HG03159 (cell line): Measurements from ENCODE around the gene ATXN1.
A peak's percentile ranks its signal among the peaks of the same experiment; 100 is the strongest.
"Not testable (repeated sequence)": the region's sequence is repeated elsewhere in the genome, so short reads cannot be mapped to it uniquely, and the experiment has no call there.

Experiments used
- ATAC-seq: cut with Tn5 transposase; IDR thresholded peaks from one replicate; pipeline ENCODE4 v1.9.1; 2021; ENCODE audit warnings: mild to moderate bottlenecking, moderate library complexity; ENCODE audit not compliant: unreplicated experiment

Gene ATXN1

GRCh38 chr6:16656451-16656850 lies 104.8 kb downstream of the ATXN1 start:
- ATAC-seq, result no peak

DNA sequence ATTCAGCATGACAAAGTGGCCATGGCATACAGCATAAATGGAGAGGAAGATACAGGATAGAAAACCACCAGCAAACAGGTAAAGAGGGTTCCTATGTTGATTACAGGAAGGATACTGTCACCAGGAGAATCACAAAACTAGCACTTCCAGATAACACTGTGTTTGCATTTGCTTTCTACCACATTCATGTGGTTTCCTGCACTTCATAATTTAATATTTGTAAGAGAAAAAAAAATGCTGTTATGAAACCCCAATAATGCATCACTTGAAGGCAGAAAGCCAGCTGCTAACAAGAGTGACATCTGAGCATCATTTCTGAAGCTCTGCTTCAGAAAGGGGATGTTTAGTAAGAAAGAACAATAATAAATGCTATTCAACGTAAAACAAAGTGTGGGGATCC lies 106.6 kb downstream of the ATXN1 start:
- no peak for ATAC-seq

DNA sequence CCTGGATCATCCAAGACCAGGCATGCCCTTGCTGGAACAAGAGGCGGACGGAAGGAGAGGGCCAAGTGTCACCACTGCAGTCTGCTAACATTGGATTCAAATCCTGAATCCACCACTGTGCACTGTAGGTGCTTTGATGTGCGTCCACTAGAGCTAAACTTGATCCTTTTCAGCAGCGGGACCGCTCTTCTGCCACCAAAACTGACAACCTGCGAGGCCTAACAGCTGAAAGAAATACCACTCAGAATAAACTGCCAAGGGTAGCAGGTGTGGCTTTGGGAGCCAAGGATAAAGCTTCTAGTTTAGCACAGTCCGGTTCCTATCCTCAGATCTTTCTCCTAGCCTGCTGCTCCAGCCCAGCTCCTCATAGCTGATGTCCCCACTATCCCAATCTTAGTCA lies 108.0 kb downstream of the ATXN1 start:
- no peak for ATAC-seq

DNA sequence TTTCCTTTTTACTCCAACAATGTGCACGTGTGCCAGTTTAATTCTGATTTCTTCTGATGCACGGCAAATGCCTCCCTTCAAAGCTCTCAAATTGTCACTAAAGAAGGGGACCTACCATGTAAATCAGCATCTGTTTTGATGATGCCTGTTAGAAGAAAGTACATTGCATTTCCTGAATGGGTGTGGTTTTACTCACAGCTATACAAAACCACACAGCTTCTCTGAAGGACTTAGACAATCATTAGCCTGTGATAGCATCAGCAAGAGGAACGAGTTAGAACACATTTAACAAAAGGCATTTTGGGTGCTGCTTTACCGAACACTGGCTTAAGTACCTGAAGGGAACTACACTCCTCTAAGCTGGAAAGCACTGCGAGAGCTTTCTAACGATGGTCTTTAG lies 109.4 kb downstream of the ATXN1 start:
- ATAC-seq, result peak; percentile 95

GRCh38 chr6:16649890-16650289 lies 111.4 kb downstream of the ATXN1 start:
- no peak for ATAC-seq

DNA sequence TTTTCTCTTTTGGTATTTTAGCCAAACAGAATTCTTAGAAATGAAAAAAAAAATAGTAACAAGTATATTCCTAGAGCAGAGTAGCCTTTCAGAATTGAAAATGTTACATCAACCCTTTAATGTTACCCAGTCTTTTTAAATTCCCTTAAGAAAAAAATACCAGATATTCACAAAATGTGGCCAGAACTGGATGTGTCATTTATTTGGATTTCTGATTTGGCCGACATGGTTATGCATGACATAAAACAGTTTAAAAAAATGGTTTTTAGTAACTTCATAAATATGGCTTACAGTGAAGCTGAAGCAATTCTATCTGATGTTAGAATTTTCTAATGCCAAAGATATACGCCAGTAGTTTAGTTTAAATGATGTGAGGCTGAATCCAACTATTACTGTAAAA lies 112.0 kb downstream of the ATXN1 start:
- no peak for ATAC-seq

GRCh38 chr6:16648003-16648402 lies 113.3 kb downstream of the ATXN1 start:
- ATAC-seq, result no peak

DNA sequence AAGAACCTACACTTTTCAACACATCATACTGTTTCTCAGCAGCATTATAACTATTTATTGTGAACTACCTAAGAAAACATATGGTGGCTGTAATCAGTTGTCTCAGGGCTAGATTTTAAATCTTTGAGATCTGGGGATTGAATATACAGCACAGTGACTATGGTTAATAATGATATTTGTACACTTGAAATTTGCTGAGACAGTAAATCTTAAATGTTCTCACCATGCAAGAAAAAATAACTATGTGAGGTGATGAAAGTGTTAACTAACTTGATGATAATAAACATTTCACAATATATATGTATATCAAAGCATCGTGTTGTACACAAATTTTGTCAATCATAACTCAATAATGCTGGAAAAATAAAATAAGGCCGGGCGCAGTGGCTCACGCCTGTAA lies 113.8 kb downstream of the ATXN1 start:
- ATAC-seq, result no peak

GRCh38 chr6:16644540-16645250 lies 116.6 kb downstream of the ATXN1 start:
- ATAC-seq, result no peak

DNA sequence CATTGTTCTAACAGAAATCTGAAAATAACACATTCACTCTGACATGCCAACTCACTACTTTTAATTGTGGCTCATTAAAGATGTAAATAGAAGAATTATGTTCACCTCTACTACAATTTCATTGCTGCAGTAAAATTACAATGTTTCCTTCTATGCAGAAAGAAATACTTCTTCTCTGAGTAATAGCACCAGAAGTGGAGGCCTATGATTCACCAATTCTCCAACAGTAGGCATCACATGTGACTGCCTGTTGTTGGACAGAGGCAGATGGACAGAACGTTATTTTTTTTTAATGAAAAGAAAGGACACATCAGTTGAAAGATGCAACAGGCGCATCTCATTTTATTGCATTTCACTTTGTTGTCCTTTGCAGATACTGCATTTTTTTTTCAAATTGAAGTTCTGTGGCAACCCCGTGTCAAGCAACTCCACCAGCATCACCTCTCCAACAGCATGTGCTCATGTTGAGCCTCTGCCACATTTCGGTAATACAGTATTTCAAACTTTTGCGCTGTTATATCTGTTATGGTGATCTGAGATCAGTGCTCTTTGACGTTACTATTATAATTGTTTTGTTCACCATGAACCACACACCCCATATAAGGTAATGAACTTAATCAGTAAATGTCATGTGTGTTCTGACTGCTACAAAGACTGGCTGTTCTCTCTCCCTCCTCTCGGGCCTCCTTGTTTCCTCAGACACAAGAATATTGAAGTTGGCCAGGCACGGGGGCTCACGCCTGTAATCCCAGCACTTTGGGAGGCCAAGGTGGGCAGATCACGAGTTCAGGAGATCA lies 121.4 kb downstream of the ATXN1 start:
- ATAC-seq, result no peak

GRCh38 chr6:16637635-16638034 lies 123.6 kb downstream of the ATXN1 start:
- no peak for ATAC-seq

DNA sequence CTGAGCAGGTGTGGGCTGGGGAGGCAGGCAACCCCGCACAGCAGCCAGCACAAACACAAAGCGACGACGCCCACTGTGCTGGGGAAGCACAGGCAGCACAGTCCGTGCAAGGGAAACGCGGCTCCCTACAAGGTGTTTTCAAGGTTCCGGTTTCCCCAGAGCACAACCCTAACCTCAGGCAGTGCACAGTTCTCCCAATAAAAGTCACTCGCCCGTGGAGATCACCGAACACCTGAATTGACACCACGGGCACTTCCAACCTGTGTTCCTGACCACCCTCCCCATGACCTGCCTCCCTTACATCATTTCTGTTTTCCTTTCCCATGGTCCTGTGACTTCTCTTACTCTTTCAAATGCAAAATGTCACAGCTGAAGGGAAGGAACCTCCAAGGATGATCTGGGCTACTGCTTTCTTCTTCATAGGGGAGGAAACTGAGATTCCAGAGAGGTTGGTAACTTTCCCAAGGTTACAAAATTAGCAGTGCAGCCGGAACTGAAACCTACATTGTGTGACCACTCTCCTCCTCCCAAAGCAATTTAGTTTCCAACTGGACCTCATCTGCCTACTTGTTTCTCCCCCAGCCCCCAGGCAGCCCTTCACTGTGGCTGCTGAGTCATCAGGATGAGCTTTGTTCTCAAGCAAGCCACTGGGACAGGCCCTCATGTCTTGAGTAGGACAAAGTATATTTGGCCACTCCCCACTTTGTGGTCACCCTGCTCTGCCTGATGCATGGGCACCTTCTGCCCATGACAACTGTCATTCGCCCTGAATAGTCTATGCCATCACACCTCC lies 125.3 kb downstream of the ATXN1 start:
- peak; percentile 44 for ATAC-seq

DNA sequence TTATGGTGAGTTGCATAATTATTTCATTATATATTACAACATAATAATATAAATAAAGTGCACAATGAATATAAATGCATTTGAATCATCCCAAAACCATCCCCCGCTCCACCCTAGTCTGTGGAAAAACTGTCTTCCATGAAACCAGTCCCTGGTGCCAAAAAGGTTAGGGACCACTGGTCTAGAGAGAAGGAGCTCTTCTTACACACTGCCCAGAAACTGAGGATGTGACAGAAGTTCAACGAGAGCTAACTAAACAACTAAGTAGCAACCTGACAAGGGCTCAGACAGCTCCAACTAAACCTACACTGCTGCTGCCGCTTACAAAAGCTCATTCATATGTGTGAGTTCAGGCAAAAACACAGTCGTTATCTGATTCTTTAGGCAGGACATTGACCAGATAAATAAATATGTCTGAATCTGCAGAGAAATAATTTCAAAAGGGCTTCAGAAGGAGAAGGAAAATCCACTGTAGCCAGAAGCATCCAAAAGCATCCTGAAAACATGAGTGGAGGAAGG lies 125.9 kb downstream of the ATXN1 start:
- ATAC-seq, result no peak

- no peak for ATAC-seq
Observed at GRCh38 chr6:16634855-16635254, 126.4 kb downstream of the ATXN1 start.

- ATAC-seq, result no peak
Observed at GRCh38 chr6:16633961-16634360, 127.3 kb downstream of the ATXN1 start.

- ATAC-seq, result no peak
Observed at GRCh38 chr6:16633465-16633864, 127.8 kb downstream of the ATXN1 start.

GRCh38 chr6:16632101-16632500 lies 129.2 kb downstream of the ATXN1 start:
- no peak for ATAC-seq

GRCh38 chr6:16630026-16630643 lies 131.1 kb downstream of the ATXN1 start:
- no peak for ATAC-seq

GRCh38 chr6:16628580-16628979 lies 132.7 kb downstream of the ATXN1 start:
- ATAC-seq, result not testable (repeated sequence)

GRCh38 chr6:16626650-16627049 lies 134.6 kb downstream of the ATXN1 start:
- ATAC-seq, result no peak
